HG03066 (cell line): ENCODE results near the gene SEMA3F.

Source experiments
- ATAC-seq: cut with Tn5 transposase; IDR thresholded peaks from one replicate; pipeline ENCODE4 v1.9.1; 2021; ENCODE audit warnings: low read depth; ENCODE audit not compliant: unreplicated experiment

SEMA3F gene

GRCh38 chr3:50190936-50191660 is 36.0 kb downstream of the SEMA3F start, which contains the start of gene GNAT1:
GNAT1 (plus strand) TSS chr3:50191610; CDS start chr3:50191726, 116 bp downstream.
- no peak for ATAC-seq

GRCh38 chr3:50192124-50192523 is 37.0 kb downstream of the SEMA3F start:
- no peak for ATAC-seq

GRCh38 chr3:50192689-50193141 is 37.6 kb downstream of the SEMA3F start:
- ATAC-seq, result no peak

- no peak for ATAC-seq
These were observed 38.2 kb downstream of the SEMA3F start for GRCh38 chr3:50193286-50193685.

- no peak for ATAC-seq
These were observed 38.6 kb downstream of the SEMA3F start for GRCh38 chr3:50193746-50194127.

- no peak for ATAC-seq
These were observed 39.2 kb downstream of the SEMA3F start for GRCh38 chr3:50194128-50194902.

DNA sequence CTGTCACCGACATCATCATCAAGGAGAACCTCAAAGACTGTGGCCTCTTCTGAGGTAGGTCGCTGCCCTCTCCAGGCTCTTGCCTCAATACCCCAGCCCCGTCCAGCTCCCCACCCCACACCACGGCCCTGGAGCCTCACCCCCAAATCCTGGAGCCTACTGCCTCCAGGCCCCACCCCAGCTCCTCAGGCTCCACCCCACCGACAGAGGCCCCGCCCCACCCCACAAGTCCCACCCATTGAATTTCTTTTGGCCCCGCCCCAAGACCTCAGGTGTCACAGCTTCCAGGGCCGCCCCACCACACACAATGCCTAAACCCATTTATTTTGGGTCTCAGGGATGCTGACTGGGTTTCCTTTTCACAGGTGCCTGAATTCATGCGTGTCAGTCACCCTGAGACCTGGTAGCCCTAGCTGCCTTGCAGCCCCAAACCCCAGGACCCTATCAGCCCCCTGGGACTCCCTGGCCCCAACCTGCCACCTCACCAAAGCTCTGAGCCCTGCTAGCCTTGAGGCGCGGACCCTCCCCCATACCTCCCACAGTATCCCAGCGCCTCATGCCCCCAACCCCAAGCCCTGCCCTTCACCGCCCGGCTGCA is 39.9 kb downstream of the SEMA3F start:
- ATAC-seq, result no peak

DNA sequence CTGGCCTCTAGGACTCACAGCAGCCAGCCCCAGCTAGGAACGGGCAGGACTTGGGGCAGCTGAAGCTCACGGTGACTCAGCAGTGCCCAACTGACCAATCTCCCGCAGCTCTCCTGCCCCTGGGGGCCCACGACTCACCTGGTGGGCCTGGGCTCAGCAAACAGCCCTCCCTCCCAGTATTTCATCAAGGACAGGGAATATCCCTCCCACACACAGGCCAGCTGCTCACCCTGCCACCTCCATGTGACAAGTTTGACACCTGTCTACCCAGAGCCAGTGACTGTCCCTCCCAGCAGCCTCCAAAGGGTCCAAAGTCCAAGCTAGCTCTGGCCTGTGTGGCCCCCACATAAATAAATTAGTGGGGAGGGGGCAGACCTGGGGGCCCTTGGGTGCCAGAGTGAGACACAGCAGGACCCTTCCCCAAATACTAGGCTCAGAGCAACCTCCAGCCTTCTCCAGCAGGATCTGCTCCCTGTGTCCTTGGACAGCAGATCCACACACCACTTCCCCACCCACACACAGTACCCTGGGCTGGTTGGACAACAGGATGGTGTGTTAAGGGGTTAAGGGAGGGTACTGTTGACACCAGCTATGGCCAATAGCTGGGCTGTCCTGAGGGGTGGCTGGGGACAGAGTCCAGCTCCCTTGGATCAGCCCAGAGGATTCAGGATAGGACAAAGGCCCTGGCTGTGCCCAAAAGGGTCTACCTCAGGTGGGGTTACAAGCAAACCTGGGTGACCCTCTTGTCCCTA is 40.6 kb downstream of the SEMA3F start:
- ATAC-seq, result no peak

- no peak for ATAC-seq
These were observed 41.2 kb downstream of the SEMA3F start for GRCh38 chr3:50196253-50196801.

- no peak for ATAC-seq
These were observed 46.6 kb downstream of the SEMA3F start for GRCh38 chr3:50201573-50202315.

DNA sequence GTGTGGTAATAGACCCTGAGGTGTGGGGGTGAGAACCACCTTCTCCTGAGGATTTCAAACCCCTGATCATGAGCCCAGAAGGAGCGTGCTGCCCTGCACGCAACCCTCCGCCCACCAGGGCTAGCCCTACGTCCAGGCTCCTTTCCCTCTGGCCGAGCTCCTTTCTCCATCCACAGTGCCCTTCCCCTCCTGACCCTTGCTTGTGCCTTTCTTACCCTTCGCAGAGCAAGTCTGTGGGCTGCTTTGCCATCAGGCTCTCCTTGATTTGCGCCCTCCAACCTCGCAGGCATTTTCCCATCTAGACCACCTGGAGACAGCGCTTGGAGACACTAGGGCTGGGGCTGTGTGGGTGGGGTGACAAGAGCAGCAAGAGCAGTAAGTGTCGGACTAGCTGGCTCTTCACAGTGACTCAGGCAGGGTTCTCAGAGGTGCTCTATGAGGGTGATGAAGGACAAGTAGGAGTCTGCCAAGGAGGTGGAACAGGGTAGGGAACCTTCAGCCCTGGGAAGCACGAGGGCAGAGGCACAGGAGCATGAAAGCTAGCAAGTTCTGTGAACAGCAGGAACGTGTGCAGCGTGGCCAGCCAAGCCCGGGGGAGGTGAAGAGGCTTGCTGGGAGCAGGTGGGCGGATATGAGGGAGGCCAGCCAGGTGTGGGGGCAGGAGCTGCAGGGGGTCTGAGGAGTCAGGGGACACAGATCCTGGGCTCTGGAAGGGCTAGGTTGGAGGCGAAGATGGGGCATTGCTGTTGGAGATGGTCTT is 47.4 kb downstream of the SEMA3F start:
- ATAC-seq, result no peak

DNA sequence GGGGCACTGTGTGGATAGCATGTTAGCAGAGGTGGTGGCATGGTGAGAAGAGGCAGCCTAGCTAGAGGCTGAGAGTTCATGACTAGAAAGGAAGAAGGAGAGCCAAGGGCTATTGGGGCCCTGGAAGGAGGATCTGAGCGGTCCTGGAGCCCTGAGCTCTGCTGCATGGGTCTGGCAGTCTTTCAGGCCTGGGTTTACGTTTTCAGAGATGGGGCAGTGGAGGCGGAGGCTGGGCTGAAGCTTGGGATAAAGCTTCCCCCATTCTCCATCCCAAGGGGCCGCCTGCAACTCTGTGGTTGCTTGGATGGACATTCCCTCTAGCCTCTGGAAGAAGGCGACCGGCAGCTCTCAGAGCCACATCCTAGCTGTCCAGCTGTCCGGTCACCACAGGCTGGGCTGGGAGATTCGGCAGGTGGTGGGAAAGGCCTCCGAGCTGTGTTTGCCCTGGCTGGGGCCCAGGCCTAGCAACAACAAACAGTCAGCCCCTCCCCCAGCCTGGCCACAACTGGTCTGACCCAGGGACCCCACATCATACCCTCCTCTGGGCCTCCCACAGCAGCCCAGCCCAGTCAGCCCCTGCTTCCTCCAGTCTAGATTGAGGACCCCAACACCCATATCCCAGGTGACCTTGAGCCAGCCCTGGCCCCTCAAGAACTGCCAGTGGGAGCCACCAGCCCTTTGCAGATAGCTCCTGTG is 48.1 kb downstream of the SEMA3F start:
- no peak for ATAC-seq

DNA sequence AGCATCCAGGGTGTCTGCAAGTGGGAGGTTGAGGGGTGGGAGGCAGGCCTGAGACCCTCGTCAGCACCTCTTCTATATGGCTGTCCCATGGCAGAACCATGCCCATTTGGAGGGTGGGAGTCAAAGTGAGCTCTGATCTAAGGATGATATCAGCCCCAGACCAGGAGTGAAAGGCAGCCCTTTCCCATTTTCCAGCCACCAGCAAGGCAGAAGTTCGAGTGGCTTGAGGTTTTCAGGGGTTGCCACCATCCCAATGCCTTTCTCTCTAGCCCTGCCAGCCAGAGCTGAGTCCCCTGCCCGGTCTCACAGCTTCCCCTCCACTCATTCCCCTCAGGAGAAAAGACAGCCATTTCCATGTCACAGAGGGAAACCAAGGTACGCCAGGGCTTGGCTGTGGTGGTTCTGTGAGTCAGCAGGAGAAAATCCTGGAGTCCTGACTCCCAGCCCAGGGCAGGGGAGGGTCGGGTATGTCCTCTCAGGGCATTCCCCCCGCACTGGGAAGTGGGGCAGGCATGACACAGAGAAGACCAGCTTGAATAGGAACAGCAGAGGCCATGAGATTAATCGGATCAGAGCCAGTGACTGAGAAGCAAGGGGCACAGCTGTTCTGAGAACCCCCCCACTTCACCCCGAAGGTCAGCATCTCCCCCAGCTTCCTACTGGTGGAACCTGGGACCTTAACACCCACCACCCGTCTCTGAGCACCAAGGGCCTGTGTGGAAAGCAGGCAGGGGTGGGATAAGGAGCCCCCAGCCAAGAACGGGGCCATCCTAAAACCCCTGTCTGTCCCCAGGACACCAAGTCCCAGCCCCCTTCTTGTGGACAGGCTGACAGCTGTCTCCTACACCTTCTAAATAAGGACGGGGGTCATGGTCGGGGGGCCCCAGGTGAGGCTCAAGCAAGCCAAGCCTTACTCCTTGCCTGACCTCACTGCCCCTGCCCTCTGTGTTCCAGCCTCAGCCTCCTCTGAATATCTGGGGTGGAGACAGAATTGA is 49.0 kb downstream of the SEMA3F start:
- ATAC-seq, result no peak

DNA sequence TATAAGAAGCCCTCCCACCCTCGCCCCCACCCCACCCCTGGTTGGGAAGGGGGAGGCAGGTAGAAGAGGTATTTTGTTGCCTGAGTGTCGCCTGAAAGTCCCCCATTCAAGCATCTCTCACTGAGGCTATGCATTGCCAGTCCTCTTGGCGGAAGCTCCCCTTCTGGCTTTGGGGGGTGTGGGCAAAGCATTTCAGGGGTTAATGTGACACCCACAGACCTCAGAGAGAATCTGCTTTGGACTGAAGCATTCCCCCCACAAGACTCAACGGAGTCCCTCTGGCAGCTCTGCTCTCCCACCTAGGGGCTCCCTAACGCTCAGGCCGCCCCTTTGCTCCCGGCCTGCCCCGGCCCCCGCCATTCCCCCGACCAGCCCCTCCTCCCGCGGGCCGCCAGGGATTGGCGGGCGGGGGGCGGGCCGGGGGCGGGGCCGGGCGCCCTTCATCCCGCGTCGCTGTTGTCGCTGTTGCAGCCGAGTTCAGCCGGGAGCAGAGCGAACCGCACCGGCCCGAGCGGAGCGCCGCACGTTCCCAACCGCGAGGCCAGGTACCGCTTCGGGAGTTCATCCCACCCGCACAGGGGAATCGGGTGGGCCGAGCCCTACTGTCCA is 49.8 kb downstream of the SEMA3F start, which contains the start of gene SLC38A3:
Gene SLC38A3 (plus strand): TSS at position 468 of the 609 bp plus-strand sequence. CDS start 8,929 bp downstream, outside the sequence.
- no peak for ATAC-seq

- ATAC-seq, result no peak
These were observed 50.5 kb downstream of the SEMA3F start for GRCh38 chr3:50205413-50206276.
